HG03139 (cell line): Measurements from ENCODE around the gene LMF1.
"Not testable (repeated sequence)": the region's sequence is repeated elsewhere in the genome, so short reads cannot be mapped to it uniquely, and the experiment has no call there.

Experiments used
- ATAC-seq: cut with Tn5 transposase; IDR thresholded peaks from one replicate; pipeline ENCODE4 v1.9.1; 2021; ENCODE audit not compliant: unreplicated experiment

The LMF1 gene

DNA sequence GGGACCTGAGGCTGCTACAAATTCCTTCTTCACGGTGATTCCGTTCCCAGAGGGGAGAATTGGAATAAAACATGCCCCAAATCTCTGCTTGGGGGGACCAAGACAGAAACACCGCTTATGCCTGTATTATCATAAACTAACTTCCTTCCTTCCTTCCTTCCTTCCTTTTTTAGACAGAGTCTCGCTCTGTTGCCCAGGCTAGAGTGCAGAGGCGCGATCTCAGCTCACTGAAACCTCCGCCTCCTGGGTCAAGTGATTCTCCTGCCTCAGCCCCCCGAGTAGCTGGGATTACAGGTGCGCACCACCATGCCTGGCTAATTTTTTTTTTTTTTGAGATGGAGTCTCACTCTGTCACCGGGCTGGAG lies 150.8 kb downstream of the LMF1 start:
- not testable (repeated sequence) for ATAC-seq

DNA sequence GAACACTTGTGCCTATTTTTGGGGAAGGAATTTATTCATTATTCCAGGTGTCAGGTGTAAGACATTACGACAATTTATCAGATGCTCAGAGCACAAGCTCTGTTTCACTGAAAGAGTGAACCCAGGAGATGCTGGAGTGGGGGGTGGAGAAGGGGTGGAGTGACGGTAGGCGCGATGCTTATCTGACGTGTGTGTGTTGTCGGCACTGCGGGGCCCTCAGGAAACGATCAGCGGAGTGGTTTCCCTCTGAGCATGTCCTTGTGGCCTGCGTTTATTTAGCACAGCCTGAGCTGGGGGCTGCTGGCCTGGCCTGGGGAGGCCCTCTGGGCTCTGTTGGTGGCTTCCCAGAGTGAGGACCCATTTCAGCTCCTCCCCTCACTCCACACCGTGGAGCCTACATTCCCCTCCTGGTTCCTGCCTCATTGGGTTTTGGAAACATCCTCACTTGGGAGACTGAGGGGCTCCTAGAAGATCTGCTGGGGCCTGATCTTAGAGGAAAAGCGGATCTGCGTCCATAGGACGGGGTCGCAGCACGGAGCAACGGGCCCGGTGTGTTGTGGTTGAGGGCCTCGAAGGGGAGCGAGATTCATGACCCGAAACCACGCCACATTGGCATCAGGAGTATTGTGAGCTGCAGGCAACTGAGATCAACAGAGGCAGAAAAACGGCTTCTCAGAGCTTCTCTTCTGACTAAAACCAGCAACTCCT lies 151.3 kb downstream of the LMF1 start:
- ATAC-seq: no peak

DNA sequence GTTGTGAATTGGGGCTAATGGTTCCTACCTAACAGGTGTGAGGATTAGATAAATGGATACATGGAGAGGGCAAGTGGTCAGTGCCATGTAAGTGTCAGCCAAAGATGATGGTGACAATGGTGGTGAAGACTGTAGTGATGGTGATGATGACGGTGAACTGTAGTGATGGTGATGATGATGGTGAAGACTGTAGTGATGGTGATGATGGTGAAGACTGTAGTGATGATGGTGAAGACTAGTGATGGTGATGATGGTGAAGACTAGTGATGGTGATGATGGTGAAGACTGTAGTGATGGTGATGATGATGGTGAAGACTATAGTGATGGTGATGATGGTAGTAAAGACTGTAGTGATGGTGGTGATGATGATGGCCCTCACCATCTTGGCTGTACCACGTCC lies 152.2 kb downstream of the LMF1 start:
- no peak for ATAC-seq

DNA sequence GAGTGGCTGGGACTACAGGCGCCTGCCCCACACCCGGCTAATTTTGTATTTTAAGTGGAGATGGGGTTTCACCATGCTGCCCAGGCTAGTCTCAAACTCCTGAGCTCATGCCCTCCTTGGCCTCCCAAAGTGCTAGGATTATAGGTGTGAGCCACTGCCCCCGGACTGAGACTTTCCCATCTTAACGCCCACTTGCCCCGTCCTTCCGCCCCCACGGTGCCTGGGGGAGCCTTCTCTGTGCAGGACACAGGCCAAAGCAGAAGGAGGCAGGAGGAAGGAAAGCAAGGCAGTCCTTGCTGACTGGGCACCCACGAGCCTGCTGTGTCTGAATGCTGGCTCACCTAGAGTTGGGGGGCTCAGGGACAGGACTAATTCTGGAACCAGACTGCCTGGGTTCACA lies 152.7 kb downstream of the LMF1 start:
- ATAC-seq: no peak

DNA sequence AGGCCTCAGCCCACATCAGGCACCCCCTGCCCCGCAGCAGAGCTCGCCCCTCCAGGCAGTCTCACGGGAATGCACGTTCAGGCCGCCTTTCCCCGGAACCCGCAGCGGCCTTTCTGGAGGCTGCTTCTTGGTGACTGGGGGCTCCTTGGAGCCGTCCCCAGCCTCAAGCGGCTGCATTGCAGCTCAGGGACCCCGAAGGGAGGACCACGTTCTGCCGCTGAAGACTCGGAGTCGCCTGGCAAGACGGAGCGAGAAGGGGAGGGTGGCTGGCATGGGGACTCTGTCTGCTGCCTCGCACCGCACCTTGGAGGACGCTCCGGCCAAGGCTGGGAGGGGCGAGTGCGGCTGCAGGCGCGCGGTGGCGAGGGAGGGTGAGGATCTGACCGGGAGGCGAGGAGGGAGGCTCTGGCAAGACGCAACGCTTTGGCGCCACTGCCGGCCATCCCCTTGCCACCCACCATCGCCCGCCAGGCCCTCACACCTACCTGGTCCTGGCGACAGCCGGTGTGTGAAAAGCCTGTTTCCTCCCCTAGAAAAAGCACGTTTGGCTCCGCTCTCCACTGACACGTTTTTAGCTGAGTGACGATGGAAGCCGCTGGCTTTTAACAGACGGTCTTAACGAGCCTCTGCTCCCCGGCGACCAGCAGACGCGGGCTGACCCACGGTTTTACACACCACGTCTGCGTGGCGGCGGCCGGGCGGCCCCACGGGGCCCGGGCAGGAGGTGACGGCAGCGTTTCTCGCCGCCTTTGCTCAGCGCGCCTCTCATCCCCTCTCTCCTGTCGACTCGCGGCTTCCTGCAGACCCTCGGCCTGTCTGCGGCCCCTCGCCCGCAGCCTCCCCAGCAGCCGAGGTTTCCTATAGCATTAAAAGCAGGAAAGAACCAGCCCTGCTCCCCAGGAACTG lies 153.5 kb downstream of the LMF1 start:
- ATAC-seq: no peak

DNA sequence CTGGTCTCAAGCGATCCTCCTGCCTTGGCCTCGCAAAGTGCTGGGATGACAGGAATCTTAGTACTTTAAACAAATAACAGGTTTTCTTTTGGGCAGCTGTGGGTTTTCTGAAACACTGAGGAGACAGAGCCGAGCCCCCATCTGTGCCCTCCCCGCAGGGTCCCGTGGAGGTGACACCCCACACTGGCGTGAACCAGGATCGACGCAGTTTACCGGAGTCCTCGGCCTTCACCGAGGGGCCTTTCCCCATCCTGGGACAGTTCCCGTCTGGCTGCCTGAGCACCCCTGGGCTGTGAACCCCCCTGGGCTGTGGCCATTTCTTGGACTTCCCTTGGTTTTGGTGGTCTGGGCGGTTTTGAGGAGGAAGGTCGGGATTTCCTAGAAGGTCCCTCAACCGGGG lies 154.9 kb downstream of the LMF1 start:
- no peak for ATAC-seq

DNA sequence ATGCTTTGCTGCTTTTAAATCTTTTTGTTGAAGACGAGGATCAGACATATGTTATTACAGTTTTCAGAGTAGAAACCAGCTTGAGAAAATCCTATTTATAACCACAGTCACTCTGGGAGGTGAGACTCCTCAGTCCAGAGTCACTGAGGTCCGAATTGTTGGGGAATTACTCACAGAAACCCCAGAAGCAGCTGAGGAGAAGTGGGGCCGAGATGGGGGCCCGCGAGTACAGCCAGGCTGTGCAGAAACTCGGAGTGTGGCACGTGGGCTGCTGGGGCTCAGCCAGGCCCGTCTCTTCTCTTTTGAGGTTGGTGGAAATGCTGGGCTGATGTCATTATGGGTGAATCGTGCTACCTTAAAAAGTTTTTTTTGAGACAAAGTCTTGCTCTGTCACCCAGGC lies 155.8 kb downstream of the LMF1 start:
- ATAC-seq: no peak

DNA sequence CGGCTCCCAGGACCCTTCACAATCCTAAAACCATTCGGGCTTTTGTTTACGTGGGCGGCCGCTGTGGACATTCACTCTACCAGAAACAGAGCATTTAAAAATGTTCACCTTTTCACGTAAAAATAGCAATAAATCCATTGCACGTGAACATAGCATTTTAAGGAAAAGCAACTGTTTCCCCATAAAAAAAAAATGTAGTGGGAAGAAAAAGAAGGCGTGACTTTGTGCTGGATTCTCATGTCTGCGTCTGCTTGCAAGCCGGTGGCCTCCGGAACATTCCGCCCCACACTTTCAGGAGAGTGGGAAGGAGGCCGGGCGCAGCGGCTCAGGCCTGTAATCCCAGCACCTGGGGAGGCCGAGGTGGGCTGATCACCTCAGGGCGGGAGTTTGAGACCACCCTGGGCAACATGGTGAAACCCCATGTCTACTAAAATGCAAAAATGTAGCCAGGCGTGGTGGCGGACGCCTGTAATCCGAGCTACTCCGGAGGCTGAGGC lies 156.8 kb downstream of the LMF1 start:
- ATAC-seq: no peak

DNA sequence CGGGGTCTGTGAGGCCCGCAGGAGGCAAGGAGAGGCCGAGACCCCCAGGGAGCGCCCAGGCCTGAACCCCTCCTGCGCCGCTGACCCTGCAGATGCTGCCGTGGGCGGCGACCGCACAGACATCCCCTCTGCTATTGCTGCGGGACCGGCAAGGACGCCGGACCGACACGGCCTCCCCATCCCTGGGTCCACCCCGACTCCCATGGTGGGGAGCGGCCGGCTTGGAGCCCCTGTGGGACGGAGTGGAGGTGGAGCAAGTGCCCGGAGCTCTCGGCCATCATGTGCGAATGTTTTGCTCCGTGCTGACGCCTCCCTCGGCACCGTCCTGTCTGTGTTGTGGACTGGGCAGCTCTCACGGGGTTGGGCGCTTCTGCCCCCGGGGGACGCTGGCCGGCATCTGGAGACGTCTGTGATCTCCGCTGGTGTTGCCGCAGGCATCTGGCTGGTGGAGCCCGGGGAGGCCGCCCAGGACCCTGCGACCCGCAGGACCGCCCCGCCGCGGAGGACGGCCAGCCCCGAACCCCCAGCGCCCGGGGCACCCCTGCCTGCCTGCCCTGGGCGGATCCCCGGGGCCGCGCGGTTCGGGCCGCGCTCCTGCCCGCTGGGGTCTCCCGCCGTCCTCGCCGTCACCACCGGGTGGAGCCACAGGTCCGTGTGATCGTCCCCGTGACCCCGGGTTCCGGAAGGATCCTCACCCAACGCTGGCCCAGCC lies 157.4 kb downstream of the LMF1 start:
- ATAC-seq: no peak

DNA sequence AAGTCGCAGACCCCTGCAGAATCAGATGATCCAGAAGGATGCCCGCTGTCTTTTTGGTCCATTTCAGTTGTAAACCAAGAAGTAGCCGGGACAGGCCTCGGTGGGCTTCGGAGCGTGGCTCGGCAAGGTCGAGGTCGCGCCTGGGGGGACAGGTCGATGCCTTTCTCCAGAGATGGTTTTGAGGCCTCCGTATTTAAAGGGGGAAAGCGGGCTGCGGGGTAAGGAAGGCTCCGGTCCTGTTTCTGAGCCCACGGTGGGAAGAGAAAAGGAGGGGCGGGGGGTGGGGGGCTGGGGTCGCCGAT lies 162.7 kb downstream of the LMF1 start:
- no peak for ATAC-seq

DNA sequence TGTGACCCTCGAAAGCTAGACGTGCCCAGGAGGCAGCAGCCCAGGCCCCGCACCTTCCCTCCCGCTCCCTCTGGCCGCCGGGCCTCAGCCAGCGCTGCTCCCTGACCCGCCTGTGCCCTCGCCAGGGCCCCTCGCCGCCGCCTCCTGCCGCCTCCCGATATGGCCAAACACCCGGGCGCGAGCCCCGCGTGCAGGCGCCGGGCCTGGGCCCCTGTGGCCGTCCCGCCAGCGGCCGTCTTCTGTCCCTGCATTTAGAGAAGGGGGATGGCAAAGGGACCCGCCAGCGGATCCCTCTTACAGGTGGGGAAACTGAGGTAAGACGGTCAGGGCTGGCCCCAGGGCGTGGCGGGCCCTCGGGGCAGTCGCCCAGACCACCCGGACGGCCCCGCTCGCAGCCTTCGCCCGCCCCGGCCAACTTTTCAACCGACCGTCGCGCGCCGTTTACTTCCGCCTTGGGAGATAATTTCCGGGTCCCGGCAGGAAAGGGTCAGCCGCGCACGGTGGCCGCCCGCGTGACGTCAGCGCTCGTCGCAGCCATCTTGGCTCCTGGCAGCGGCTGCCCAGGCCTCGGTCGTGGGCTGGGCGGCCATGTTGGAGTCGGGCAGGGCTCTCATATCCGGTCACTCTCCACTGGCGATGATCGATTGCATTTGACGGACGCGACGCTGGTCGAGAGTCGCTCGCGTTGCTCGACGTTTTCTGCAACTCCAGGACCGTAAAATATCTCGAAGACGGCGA lies 163.3 kb downstream of the LMF1 start:
- ATAC-seq: peak; percentile 78

DNA sequence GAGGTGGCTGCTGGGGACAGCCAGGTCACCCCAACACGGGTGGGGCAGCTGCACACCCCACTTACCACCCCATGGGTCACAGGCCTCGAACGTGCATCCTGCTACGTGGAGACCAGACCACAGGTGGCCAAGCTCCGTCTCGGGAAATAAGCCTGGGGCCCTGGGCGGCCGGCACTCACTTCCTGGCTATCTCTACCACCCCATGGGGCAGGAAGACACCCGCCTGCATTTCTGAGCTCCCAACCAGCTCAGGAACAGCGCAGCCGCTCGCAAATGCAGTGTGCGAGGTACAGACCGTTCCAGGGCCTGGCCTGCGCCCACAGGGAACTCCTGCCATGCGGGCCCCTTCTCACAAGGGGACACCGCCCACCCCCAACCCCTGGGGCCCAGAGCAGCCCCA lies 165.3 kb downstream of the LMF1 start:
- no peak for ATAC-seq

DNA sequence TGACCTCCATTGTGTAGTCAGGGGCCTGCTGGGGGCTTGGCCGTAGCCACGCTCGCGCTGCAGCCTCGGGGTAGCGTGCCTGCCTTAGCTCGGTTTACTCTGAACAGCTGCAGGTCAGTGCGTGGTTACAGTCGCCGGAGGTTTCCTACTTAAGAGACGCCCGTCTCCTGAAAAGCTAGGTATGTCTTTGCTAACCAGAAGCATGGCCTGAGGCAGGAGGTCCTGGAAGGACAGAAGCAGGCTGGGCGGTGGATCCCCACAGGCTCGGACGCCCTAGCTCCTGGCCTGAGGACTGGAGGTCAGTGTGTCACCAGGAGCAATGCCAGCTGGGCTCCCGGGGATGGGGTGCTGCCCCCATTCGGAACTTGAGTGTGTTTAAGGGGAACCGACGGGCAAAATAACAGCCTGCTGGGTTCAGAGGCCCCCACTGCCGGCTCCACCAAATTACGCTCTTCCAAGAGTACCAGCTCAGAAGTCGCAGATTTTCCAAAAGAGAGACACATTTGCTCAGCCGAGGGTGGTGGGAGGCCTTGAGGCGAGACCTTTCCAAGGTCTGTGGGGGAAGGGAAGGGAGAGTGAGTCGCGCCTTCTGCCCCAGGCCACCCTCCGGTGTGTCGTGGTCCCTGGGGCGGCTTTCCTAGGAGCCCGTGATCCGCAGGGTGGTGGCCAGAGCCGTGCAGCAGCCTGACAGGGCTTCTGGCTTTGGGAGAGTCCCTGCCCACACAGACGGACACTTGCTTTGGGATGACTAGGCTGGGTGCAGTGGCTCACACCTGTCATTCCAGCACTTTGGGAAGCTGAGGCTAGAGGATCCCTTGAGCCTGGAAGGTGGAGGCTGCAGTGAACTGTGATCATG lies 166.4 kb downstream of the LMF1 start:
- ATAC-seq: no peak

DNA sequence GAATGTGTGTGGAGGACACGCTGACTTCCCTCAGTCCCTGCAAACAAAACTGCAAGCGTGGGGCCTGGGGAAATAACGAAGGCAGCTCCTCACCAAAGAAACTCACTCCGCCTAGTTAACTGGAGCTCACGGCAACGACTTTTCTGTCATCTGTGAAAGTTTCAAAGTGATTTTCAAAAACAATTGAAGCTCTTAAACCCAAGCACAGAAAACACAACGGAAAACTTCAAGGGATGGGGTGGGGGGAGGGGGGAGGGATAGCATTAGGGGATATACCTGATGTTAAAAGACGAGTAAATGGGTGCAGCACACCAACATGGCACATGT lies 167.1 kb downstream of the LMF1 start:
- ATAC-seq: no peak
